AG04450 (cell line): ENCODE data around the gene FMNL2. TPM values are rescaled to one million over a fixed set of nuclear protein-coding genes. Genes with fewer than 3 reads are reported as not detected.

ENCODE experiments used
- CTCF ChIA-PET: fragments of 300-600, 350-600 bp; formaldehyde crosslinking; extraction: SDS; loops from one replicate; lab custom pipeline; 2022; ENCODE audit warnings: antibody characterized with exemption, inconsistent platforms; lab: Charles Lee
- POLR2A ChIA-PET: fragments of 350-600 bp; formaldehyde crosslinking; extraction: SDS; loops from one replicate; lab custom pipeline; 2021; ENCODE audit warnings: antibody characterized with exemption, inconsistent platforms; lab: Yijun Ruan, JAX
- DNase-seq: peaks from one replicate; pipeline ENCODE4 v3.0.0-alpha.2; 2011; ENCODE audit warnings: low read depth, low spot score
- H3K27ac ChIP-seq: one replicate; pipeline ENCODE4 v1.5.1; 2012; ENCODE audit warnings: low read depth, low read length, control low read depth
- H3K27me3 ChIP-seq: one replicate; pipeline ENCODE4 v1.6.0; 2012; ENCODE audit warnings: low read length; ENCODE audit not compliant: control insufficient read depth, insufficient read depth
- H3K4me3 ChIP-seq: 2 replicates; pipeline ENCODE4 v1.5.1; 2011; ENCODE audit warnings: mild to moderate bottlenecking, low read depth, low read length, control low read depth
- H3K9me3 ChIP-seq: 2 replicates; pipeline ENCODE4 v1.5.1; 2012; ENCODE audit warnings: low read length; ENCODE audit not compliant: control insufficient read depth, insufficient read depth
- CTCF ChIP-seq: IDR thresholded peaks from 2 replicates; pipeline ENCODE4 v1.5.1; 2011; ENCODE audit warnings: low read depth, low read length, control low read depth, inconsistent platforms
- polyA plus RNA-seq: library from polyadenylated mRNA; depleted of rRNA; stranded (reverse); fragments of >200 nt; gene quantifications from 2 replicates; pipeline ENCODE4 v1.2.3, GENCODE V29; 2011

The FMNL2 gene
- polyA plus RNA-seq, 1 experiment, result 22.0 TPM

GRCh38 chr2:152466041-152466440 lies 131.1 kb downstream of the FMNL2 start:
- ChIA-PET CTCF (interaction anchor here (0.6 to 0.9 kb wide), 2 partner anchors 162 to 170 kb away, joined by 3 read pairs; no protein-coding TSS in a partner anchor), POLR2A (no interaction called here)
- Histone ChIP-seq H3K27me3 (no peaks in the 10 kb centered on the region), H3K4me3 (no peak overlapping the region), H3K27ac (no peak overlapping the region), H3K9me3 (no peaks in the 10 kb centered on the region)
- TF ChIP-seq CTCF, result no peak
- no peak for DNase-seq

- POLR2A ChIA-PET, result no interaction called here
- Histone ChIP-seq H3K4me3 (no peak overlapping the region), H3K27me3 (no peaks in the 10 kb centered on the region), H3K27ac (peak overlapping the region; percentile 23), H3K9me3 (no peaks in the 10 kb centered on the region)
- CTCF ChIA-PET, result interaction anchor here (0.8 to 1.6 kb wide), 4 partner anchors 33 to 291 kb away, joined by 3 to 4 read pairs (median 4); no protein-coding TSS in a partner anchor
- no peak for TF ChIP-seq CTCF
- no peak for DNase-seq
These were observed 132.2 kb downstream of the FMNL2 start for GRCh38 chr2:152466980-152467676.

GRCh38 chr2:152467677-152468410 lies 132.9 kb downstream of the FMNL2 start:
- Histone ChIP-seq H3K4me3 (no peak overlapping the region), H3K9me3 (no peaks in the 10 kb centered on the region), H3K27me3 (no peaks in the 10 kb centered on the region), H3K27ac (peak overlapping the region; percentile 23)
- POLR2A ChIA-PET, result no interaction called here
- no peak for TF ChIP-seq CTCF
- CTCF ChIA-PET, result interaction anchor here (0.8 to 1.6 kb wide), 3 partner anchors 160 to 292 kb away, joined by 3 to 4 read pairs (median 4); no protein-coding TSS in a partner anchor
- no peak for DNase-seq

- Histone ChIP-seq H3K9me3 (no peaks in the 10 kb centered on the region), H3K4me3 (no peak overlapping the region), H3K27ac (no peak overlapping the region), H3K27me3 (no peaks in the 10 kb centered on the region)
- ChIA-PET POLR2A (no interaction called here), CTCF (no interaction called here)
- no peak for DNase-seq
- TF ChIP-seq CTCF, result no peak
These were observed 134.1 kb downstream of the FMNL2 start for GRCh38 chr2:152468899-152469692.
